ENCODE measurements around the gene BRD3. TPM values are rescaled to one million over a fixed set of nuclear protein-coding genes. Genes with fewer than 3 reads are reported as not detected.

Gene BRD3
- total RNA-seq, 1 experiment from 2014 or later = 2.2 TPM

GRCh38 chr9:134054891-134055811, 12.7 kb downstream of the BRD3 start:
- DNase-seq (ENCODE audit: low read depth) = no peak

GRCh38 chr9:134053941-134054761, 13.7 kb downstream of the BRD3 start:
- no peak for DNase-seq (ENCODE audit: low read depth)

DNA sequence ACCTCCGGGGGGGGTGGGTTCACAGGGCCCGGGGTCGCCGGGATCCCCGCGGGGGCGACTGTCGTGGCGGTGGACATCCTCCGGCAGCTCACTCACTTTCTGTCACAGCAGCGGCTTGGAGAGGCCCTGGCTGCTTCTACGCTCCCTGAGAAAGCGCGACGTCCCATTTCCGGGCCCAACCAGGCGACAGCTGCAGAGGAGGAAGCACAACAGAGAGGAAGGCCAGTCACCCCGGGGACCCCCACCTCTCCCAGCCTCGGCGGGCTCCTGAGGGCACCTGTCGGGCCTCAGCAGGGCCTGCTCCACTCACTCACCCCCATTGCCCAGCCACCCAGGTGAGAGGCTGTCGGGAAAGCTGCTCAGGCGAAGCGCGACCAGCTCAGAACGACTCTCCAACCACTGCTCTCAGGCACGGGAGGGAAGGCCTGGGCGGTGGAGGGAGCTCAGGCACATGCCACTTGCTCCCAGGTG, 14.4 kb downstream of the BRD3 start:
- no peak for DNase-seq (ENCODE audit: low read depth)

DNA sequence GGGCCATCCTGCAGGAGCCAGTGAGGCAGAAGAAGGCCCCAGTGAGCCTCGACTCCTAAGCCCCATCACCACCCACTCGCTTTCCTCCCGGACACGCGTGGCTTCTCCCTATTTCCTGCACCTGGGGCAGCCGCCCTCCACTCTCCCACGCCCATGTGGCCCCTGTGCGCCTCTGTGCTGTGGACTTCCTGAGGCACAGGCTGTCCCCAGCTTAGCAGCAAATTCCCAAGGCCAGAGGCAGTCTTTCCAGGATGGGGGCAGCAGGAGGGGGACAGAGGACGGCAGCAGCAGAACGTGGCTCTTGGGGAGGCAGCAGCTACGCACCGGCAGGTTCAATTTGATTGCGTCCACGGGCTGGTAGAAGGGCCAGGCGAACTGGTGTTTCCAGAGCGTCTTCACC, 14.9 kb downstream of the BRD3 start:
- no peak for DNase-seq (ENCODE audit: low read depth)

- no peak for DNase-seq (ENCODE audit: low read depth)
Observed at GRCh38 chr9:134052491-134052890, 15.3 kb downstream of the BRD3 start.

DNA sequence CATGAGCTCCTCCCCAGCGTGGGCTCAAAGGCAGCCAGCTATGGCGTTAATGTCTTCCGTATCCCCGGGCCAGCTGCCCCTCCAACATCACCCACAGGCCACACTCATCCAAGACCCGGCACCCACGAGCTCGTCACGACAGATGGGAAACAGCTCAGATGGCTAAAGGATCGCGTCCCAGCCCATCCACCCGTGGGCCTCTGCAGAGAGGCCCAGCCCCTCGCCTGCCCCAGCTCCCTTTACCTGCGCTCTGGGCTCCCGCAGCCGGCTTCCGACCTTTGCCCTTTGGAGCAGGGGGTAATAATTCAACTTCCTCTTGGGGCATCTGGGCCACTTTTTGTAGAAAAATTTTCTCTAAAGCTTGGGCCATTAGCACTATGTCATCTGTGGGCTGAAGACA, 16.5 kb downstream of the BRD3 start:
- DNase-seq (ENCODE audit: low read depth) = no peak

GRCh38 chr9:134050726-134051125, 17.1 kb downstream of the BRD3 start:
- no peak for DNase-seq (ENCODE audit: low read depth)

GRCh38 chr9:134049772-134050588, 17.8 kb downstream of the BRD3 start:
- DNase-seq (ENCODE audit: low read depth) = no peak

- no peak for DNase-seq (ENCODE audit: low read depth)
Observed at GRCh38 chr9:134049236-134049635, 18.6 kb downstream of the BRD3 start.

GRCh38 chr9:134048582-134048968, 19.3 kb downstream of the BRD3 start:
- no peak for DNase-seq (ENCODE audit: low read depth)

GRCh38 chr9:134047868-134048581, 19.8 kb downstream of the BRD3 start:
- DNase-seq (ENCODE audit: low read depth) = no peak

DNA sequence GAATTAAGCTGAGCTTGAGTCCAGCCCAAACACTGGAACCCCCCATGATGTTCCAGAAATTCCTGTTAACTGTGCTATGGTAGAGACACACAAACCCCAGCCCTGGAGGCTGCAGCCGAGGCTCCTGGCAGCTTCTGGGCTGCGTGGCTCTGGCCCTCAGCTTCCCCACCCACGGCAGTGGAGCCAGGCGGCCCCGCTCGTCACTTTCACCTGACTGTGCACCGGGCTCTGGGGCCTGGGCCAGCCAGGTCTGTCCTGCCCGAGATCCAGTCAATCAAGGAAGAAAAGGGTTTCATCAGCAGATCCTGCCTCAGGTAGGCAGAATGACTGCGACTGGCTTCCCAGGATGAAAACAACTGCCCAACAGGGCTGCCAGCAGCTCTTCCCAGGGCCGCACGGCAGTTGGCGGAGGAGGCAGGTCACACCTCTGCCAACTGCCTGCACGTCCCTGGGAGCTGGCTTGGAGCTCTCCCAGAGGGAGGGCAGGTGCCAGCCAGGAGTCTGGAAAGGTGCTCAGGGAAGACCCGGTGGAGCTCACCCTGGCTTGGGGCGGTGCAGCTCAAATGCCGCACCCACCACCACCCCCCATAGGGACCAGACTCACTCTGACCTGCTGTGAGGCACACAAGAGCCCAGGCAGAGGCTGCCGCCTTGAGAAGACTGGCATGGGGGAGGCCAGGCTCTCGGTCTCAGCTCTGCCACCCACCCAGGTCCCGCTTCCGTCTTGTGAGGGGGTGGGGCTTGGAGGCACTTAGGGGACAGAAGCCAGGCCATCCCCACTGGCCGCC, 20.7 kb downstream of the BRD3 start:
- no peak for DNase-seq (ENCODE audit: low read depth)

- DNase-seq (ENCODE audit: low read depth) = no peak
Observed at GRCh38 chr9:134045841-134046544, 21.8 kb downstream of the BRD3 start.

GRCh38 chr9:134044944-134045343, 22.9 kb downstream of the BRD3 start:
- DNase-seq (ENCODE audit: low read depth) = no peak

DNA sequence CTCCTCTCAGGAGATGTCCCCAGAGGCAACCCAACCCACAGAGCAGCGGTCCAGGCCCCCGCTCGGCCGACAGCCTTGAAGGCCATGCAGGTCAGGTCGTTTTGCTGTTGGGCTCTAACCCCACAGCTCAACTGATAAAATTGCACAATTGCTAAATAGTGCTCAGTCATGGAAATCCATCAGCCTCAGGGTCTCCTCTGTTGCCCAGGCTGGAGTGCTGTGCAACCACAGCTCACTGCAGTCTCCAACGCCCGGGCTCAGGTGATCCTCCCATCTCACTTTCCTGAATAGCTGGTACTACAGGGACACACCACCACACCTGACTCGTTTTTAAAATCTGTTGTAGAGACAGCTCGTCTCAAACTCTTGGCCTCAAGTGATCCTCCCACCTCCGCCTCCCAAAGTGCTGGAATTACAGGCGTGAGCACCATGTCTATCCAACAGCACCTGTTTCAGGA, 24.3 kb downstream of the BRD3 start:
- DNase-seq (ENCODE audit: low read depth) = no peak

GRCh38 chr9:134041649-134041962, 26.2 kb downstream of the BRD3 start:
- DNase-seq (ENCODE audit: low read depth) = no peak

DNA sequence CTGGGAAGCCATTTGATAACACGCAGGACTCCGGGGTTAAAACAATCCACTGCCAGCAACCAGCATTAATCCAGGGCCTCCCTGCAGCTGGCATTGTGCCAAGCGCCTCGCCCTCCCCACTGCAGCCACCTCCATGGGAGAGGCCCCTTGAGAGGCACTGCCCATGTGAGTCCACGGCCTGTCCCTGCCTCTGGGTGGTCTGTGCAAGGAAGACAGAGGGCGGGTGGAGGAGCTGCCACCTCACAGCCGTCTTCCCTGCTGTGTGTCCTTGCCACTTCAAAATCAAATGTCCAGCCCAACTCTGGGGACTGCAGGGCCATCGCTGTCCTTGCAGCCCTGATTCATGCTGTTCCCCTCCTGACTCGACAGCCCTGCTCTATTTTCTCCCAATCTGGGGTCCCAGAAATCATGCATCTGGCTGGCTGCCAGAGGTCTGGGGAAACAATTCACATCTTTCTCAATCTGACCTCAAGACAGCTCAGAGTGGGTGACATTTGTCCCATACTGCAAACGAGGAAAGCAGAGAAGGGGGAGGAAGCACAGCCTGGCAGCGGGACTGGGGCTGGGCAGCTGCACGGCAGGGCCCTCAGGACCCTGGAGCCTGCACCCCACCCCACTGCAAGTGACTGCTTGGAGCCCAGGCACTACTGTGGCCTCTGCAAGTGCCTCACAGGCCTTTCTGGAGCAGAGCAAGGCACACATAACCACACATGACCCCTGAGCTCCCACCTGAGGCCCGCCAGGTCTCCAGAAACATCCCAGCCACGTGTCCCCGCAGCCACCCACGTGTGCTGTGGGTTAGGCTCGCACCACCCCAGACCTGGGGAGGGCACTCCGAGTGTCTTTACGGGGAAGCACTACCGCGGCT, 26.8 kb downstream of the BRD3 start:
- no peak for DNase-seq (ENCODE audit: low read depth)

DNA sequence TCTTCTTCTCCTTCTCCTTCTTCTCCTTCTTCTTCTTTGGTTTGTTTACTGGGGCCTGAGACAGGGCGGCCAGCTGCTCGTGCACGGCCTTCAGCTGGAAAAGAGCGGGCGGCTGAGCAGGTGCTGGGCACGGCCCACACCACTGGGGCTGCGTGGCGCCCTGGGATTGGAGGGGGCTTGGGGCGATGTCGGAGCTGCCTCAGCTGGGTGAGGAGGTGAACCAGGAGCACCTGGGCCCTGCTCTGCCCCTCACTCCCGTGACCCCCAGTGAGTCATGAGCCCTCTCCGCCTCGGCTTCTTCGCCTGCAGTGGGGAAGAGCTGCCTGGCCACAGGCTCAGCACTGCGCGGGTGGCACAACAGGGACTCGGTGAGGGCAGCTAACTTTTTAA, 27.7 kb downstream of the BRD3 start:
- DNase-seq (ENCODE audit: low read depth) = no peak

All from RPMI7951 (cell line).